ENCODE results near the gene SCN7A.
"Not testable (repeated sequence)": the region's sequence is repeated elsewhere in the genome, so short reads cannot be mapped to it uniquely, and the experiment has no call there.

Gene SCN7A

GRCh38 chr2:166360426-166360825, 133.6 kb downstream of the SCN7A start:
- no peak for DNase-seq (ENCODE audit: low spot score)

DNA sequence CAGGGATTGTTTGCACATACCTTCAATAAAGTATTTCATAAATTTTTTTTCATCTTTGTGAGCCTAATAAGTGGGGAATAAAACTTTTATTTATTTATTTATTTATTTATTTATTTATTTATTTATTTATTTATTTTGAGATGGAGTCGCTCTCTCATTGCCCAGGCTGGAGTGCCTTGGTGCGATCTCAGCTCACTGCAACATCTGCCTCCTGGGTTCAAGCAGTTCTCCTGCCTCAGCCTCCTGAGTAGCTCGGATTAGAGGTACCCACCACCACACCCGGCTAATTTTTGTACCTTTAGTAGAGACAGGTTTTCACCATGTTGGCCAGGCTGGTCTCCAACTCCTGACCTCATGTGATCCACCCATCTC, 136.1 kb downstream of the SCN7A start:
- DNase-seq (ENCODE audit: low spot score): not testable (repeated sequence)

DNA sequence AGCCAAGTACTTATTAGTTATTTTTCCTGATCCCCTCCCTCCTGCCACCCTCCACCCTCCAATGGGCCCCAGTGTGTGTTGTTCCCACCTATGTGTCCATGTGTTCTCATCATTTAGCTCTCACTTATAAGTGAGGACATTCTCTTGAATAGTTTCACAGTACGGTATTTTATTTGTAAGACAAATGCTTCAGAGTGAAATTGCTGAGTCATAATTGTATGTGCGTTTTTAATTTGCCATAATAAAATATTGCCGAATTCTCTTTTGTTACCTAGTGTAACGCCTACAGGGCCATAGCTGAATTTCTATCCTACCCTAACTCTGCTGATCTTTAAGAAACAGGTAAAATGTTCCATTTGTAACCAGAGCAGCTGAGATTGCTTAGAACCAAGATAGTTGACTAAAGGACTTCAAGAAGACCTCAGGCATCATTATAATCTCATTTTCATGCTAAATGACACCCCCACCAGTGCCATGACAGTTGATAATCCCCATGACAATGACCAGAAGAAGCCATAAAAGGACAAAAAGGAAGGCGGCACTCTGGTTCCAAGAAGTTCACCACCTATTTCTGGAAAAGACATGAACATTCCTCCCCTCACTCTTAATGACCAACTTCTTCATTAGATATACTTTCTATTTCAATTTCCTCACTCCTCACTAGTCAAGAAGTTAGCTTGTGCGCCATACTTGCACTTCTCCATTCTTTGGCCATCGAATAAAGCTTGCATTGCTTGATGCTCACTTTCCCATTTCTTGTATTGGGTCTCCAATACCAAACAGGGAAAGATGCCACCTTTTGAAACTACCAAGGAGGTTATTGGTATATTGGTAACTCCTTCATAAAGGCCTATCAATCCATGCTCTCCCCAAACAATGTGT, 136.7 kb downstream of the SCN7A start:
- no peak for DNase-seq (ENCODE audit: low spot score)

Measured in iPS-NIHi11 (cell line).